HL-60 (cell line): ENCODE data around the gene TP73.
A peak's percentile ranks its signal among the peaks of the same experiment; 100 is the strongest.

Source experiments
- CTCF ChIP-seq: IDR thresholded peaks from one replicate; pipeline ENCODE4 v1.5.1; 2011; ENCODE audit warnings: low read length, control low read depth, inconsistent platforms; ENCODE audit not compliant: insufficient read depth
- GABPA ChIP-seq: IDR thresholded peaks from 2 replicates; pipeline ENCODE4 v1.6.1; 2012; ENCODE audit warnings: low read depth
- POLR2AphosphoS5 ChIP-seq: IDR thresholded peaks from 2 replicates; pipeline ENCODE4 v1.6.1; 2012; ENCODE audit warnings: low read depth
- REST ChIP-seq: IDR thresholded peaks from 2 replicates; pipeline ENCODE4 v1.6.1; 2012; ENCODE audit warnings: low read depth; ENCODE audit not compliant: insufficient replicate concordance
- SPI1 ChIP-seq: IDR thresholded peaks from 2 replicates; pipeline ENCODE4 v1.6.1; 2012; ENCODE audit warnings: low read depth, mild to moderate bottlenecking, borderline replicate concordance

- TF ChIP-seq CTCF = no peak
- TF ChIP-seq REST = peak; percentile 97
- no peak for TF ChIP-seq GABPA
- no peak for TF ChIP-seq POLR2AphosphoS5
- TF ChIP-seq SPI1 = no peak
Observed at GRCh38 chr1:3717715-3718601, 65.6 kb downstream of the TP73 start.
